Measurements from ENCODE around the gene YAP1.

YAP1 gene

DNA sequence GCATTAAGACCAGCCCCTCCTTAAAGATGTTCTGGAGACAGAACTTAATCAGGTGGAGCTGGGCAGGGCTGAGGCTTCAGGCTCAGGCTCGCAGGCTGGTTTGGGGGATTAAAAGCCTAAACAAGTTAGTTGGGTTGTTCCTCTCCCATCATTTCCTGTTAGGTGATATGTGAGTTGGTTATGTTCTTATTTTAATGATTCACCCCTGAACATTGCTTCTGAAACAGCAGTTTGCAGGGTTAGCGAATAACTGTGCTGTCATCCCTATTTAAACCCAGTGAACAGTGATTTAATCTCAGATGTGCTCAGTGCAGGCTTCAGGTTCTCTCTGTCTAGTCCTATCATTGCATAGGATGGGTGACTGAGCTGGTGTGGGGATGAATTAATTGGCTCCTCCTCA is 159.7 kb downstream of the YAP1 start:
- H3K27ac ChIP-seq = no peak overlapping the region; the same call in 1 of the 2 replicates
- TF ChIP-seq, protein P1, sequence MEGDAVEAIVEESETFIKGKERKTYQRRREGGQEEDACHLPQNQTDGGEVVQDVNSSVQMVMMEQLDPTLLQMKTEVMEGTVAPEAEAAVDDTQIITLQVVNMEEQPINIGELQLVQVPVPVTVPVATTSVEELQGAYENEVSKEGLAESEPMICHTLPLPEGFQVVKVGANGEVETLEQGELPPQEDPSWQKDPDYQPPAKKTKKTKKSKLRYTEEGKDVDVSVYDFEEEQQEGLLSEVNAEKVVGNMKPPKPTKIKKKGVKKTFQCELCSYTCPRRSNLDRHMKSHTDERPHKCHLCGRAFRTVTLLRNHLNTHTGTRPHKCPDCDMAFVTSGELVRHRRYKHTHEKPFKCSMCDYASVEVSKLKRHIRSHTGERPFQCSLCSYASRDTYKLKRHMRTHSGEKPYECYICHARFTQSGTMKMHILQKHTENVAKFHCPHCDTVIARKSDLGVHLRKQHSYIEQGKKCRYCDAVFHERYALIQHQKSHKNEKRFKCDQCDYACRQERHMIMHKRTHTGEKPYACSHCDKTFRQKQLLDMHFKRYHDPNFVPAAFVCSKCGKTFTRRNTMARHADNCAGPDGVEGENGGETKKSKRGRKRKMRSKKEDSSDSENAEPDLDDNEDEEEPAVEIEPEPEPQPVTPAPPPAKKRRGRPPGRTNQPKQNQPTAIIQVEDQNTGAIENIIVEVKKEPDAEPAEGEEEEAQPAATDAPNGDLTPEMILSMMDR (conservative IDR thresholded peaks at IDR 0.05) = no peak

DNA sequence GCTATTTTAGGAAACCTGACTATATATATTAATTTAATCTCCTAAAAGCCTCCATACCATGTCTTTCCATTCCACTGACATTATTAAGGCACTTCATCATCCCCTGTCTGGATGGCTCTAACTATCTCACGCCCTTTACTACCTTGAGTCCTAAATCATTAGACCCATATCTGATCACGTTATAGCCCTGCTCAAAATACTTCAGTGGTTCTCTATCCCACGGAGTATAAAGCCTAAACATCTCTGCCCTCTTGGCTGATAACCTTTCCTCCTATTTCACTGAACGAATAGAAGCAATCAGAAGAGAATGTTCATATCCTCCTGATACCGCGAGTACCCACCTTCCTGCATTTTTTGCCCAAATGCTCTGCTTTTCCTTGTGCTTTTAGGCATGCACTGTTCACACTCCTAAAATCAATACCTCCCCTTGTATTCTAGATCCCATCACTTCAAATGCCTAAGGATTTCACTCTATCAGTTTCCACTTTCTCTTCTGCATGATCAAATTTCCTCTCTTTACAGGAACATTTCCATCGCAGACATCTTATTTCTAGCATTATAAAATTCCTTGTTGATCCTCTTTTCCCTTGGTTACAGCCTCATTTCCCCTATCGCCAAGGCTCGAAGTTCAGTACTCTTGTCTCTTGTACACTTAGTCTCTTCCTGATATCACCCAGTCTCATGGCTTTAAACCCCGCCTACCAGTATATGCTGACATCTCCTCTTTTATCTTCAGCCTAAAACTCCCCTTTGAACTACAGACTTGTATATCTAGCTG is 162.0 kb downstream of the YAP1 start:
- TF ChIP-seq, protein P1 (conservative IDR thresholded peaks at IDR 0.05) = no peak
- no peak overlapping the region for H3K27ac ChIP-seq

DNA sequence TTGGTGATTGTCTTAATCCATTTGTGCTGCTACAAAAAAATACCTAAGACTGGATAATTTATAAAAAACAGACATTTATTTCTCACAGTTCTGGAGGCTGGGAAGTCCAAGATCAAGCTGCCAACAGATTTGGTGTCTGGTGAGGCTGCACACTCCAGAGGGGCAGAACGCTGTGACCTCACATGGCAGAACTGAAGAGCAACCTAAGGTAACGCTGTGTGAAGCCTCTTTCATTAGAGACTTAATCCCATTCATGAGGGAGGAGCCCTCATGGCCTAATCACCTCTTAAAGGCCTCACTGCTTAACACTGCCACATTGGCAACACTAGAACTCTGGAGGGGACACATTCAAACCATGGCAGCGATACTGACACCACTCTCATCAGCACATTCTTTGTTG is 164.4 kb downstream of the YAP1 start:
- H3K27ac ChIP-seq = no peak overlapping the region
- TF ChIP-seq, protein P1 (conservative IDR thresholded peaks at IDR 0.05) = no peak

DNA sequence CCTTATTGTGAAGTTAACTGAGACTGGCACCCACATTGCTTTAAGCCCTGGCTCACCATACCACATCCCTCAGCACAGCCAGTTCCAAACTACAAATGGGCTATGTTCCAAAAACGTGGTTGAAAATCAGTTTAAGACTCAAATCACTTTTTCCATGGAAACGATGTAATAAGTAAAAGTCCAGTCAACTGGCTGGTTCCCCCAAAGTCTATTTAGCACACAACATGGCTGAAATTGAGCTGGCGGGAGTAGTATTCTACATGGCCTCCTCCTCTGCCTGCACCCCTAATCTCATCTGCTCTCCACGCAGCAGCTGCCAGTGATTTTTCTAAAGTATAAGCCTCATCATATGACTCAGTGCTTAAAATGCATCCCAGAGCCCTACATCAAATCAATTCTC is 166.1 kb downstream of the YAP1 start:
- TF ChIP-seq, protein P1 (conservative IDR thresholded peaks at IDR 0.05) = no peak
- peak overlapping the region; percentile 13; the same call in 1 of the 2 replicates for H3K27ac ChIP-seq

- no peak overlapping the region; the same call in 1 of the 2 replicates for H3K27ac ChIP-seq
- TF ChIP-seq, protein P1 (conservative IDR thresholded peaks at IDR 0.05) = no peak
Measured at GRCh38 chr11:102276783-102277182, 166.5 kb downstream of the YAP1 start.

GRCh38 chr11:102279641-102280170 is 169.5 kb downstream of the YAP1 start:
- peak overlapping the region; percentile 61 for H3K27ac ChIP-seq
- TF ChIP-seq, protein P1 (conservative IDR thresholded peaks at IDR 0.05) = peak; percentile 64

DNA sequence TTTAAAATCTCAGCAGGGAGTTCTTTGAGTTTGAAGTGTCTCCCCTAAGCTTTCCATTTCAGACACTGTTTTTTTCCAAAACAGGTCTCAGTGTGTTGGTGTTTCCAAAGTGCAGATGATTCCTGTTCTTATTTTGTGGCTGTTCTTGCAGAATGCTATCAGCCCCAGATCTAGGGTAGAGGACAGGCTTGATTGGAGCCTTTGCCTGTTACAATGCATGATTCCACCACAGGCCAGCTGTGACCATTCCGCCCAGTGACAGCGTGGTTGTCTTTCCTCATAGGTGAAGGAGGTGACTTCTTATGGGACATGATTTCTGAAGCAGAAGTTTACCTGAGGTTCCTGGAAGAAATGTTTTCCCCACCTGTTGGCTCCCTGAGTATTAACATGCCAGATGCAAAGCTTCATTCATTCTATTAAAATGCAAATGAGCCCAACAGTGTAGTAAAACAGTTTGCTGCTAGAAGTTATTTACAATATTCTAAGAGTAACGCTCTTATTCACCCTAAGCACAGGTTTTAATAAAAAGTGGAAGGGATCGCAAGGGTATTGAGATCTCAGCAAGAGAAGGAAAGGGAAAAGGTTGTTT is 170.1 kb downstream of the YAP1 start:
- TF ChIP-seq, protein P1 (conservative IDR thresholded peaks at IDR 0.05) = no peak
- H3K27ac ChIP-seq = peak overlapping the region; percentile 61

Data from VCaP (cell line).